Left colon (tissue), 2 donors: ENCODE results near the gene COL25A1. TPM values are rescaled to one million over a fixed set of nuclear protein-coding genes. Genes with fewer than 3 reads are reported as not detected.

ENCODE experiments used
- ATAC-seq: fragments of 200-7000 bp; cut with Tn5 transposase; one replicate; pipeline ENCODE4 v1.9.1; 2020; ENCODE audit warnings: mild to moderate bottlenecking, moderate library complexity
- DNase-seq, 2 donors: peaks; one replicate each; pipeline ENCODE4 v3.0.0-alpha.2; 2020
- intact Hi-C, 2 donors: fragments of 100-400 bp; cut with DNase I in 1 of 2; cut with micrococcal nuclease in 1 of 2; formaldehyde crosslinking; loops; one replicate each; pipeline versions ENCODE4 v1.11.2 to v1.14.0; 2022; cut with DNase I, micrococcal nuclease
- total RNA-seq, 2 donors: library from RNA; stranded (reverse); fragmentation: NEBNext Ultra II Directional; extraction: Animal tissue kit (Norgen Biotek cat#: 25700); gene quantifications; one replicate each; pipeline ENCODE4 v1.2.1, GENCODE V29; 2021
- donor health status: DM: no; HTN: no; CAD: no.
- donor health status: DM: yes; HTN: yes; CAD: no.

Gene COL25A1
- total RNA-seq, 2 donors from 2014 or later: 0.42 to 0.43 TPM

- intact Hi-C loops: no loop called here
- DNase-seq (no peak), ATAC-seq (no peak)
Observed at GRCh38 chr4:109232681-109233080, 69.8 kb downstream of the COL25A1 start.

- ATAC-seq: no peak
- intact Hi-C loops: no loop called here
Observed at GRCh38 chr4:109231331-109231730, 71.1 kb downstream of the COL25A1 start.

GRCh38 chr4:109229028-109229427, 73.4 kb downstream of the COL25A1 start:
- no peak for DNase-seq
- intact Hi-C loops: no loop called here
- ATAC-seq: no peak

More at GRCh38 chr4:109231331-109231730, 71.1 kb downstream of the COL25A1 start:
- no peak for DNase-seq

GRCh38 chr4:109218288-109218687, 84.2 kb downstream of the COL25A1 start:
- intact Hi-C loops: no loop called here
- DNase-seq (no peak), ATAC-seq (no peak)

- ATAC-seq (no peak), DNase-seq (no peak)
- intact Hi-C loops: no loop called here
Observed at GRCh38 chr4:109216085-109216696, 86.3 kb downstream of the COL25A1 start.

- intact Hi-C loops: no loop called here
- DNase-seq: no peak
- ATAC-seq: no peak
Observed at GRCh38 chr4:109215506-109215905, 87.0 kb downstream of the COL25A1 start.

GRCh38 chr4:109214622-109215301, 87.7 kb downstream of the COL25A1 start:
- intact Hi-C loops: no loop called here

GRCh38 chr4:109213056-109213455, 89.4 kb downstream of the COL25A1 start:
- no peak for DNase-seq
- ATAC-seq: no peak
- intact Hi-C loops: no loop called here

More at GRCh38 chr4:109214622-109215301, 87.7 kb downstream of the COL25A1 start:
- ATAC-seq (no peak), DNase-seq (no peak)

- intact Hi-C loops: no loop called here
- DNase-seq: no peak
- ATAC-seq: no peak
Observed at GRCh38 chr4:109211671-109212070, 90.8 kb downstream of the COL25A1 start.

- ATAC-seq (no peak), DNase-seq (no peak)
- intact Hi-C loops: no loop called here
Observed at GRCh38 chr4:109209647-109210046, 92.8 kb downstream of the COL25A1 start.

- intact Hi-C loops: no loop called here
- ATAC-seq (no peak), DNase-seq (no peak)
Observed at GRCh38 chr4:109207898-109208297, 94.6 kb downstream of the COL25A1 start.

- DNase-seq: no peak
- intact Hi-C loops: no loop called here
- no peak for ATAC-seq
Observed at GRCh38 chr4:109207061-109207460, 95.4 kb downstream of the COL25A1 start.

- no peak for DNase-seq
- intact Hi-C loops: no loop called here
- ATAC-seq: no peak
Observed at GRCh38 chr4:109206620-109207019, 95.8 kb downstream of the COL25A1 start.

- no peak for DNase-seq
- intact Hi-C loops: no loop called here
- no peak for ATAC-seq
Observed at GRCh38 chr4:109205186-109205585, 97.3 kb downstream of the COL25A1 start.

- intact Hi-C loops: no loop called here
- DNase-seq (no peak), ATAC-seq (no peak)
Observed at GRCh38 chr4:109199585-109199984, 102.9 kb downstream of the COL25A1 start.

GRCh38 chr4:109195646-109196045, 106.8 kb downstream of the COL25A1 start:
- ATAC-seq: no peak
- no peak for DNase-seq
- intact Hi-C loops: no loop called here

GRCh38 chr4:109191216-109191615, 111.2 kb downstream of the COL25A1 start:
- ATAC-seq (no peak), DNase-seq (no peak)
- intact Hi-C loops: no loop called here

- ATAC-seq (no peak), DNase-seq (no peak)
- intact Hi-C loops: no loop called here
Observed at GRCh38 chr4:109186458-109186945, 116.0 kb downstream of the COL25A1 start.

GRCh38 chr4:109185951-109186350, 116.5 kb downstream of the COL25A1 start:
- intact Hi-C loops: no loop called here
- ATAC-seq (no peak), DNase-seq (no peak)

GRCh38 chr4:109185548-109185947, 116.9 kb downstream of the COL25A1 start:
- no peak for ATAC-seq
- intact Hi-C loops: no loop called here
- no peak for DNase-seq
